ENCODE results near the gene DYNC1H1. TPM values are rescaled to one million over a fixed set of nuclear protein-coding genes. Genes with fewer than 3 reads are reported as not detected.

Gene DYNC1H1
- total RNA-seq, 1 donor from 2014 or later: 735 TPM

GRCh38 chr14:102027951-102028350, 63.6 kb downstream of the DYNC1H1 start:
- Mint-ChIP-seq H3K4me1 (ENCODE audit: low read depth) (peaks cover 24% of the 10 kb centered on the region), H3K27me3 (ENCODE audit: low read depth) (no peaks in the 10 kb centered on the region), H3K9me3 (ENCODE audit: low read depth) (no peaks in the 10 kb centered on the region), H3K4me3 (ENCODE audit: unreplicated experiment) (no peak overlapping the region), H3K27ac (ENCODE audit: unreplicated experiment) (peak overlapping the region; percentile 92), H3K36me3 (ENCODE audit: low read depth) (peaks cover 51% of the 10 kb centered on the region)
- DNase-seq (ENCODE audit: low spot score): no peak
- no peak for TF ChIP-seq CTCF (IDR thresholded peaks at IDR 0.05)

GRCh38 chr14:102028733-102029132, 64.4 kb downstream of the DYNC1H1 start:
- H3K9me3 Mint-ChIP-seq (ENCODE audit: low read depth): no peaks in the 10 kb centered on the region
- H3K4me1 Mint-ChIP-seq (ENCODE audit: low read depth): peaks cover 24% of the 10 kb centered on the region
- no peaks in the 10 kb centered on the region for H3K27me3 Mint-ChIP-seq (ENCODE audit: low read depth)
- H3K27ac Mint-ChIP-seq (ENCODE audit: unreplicated experiment): peak overlapping the region; percentile 92
- peak; percentile 15 for TF ChIP-seq CTCF (IDR thresholded peaks at IDR 0.05)
- DNase-seq (ENCODE audit: low spot score): no peak
- peaks cover 54% of the 10 kb centered on the region for H3K36me3 Mint-ChIP-seq (ENCODE audit: low read depth)
- H3K4me3 Mint-ChIP-seq (ENCODE audit: unreplicated experiment): no peak overlapping the region

- no peak for TF ChIP-seq CTCF (IDR thresholded peaks at IDR 0.05)
- Mint-ChIP-seq H3K4me3 (ENCODE audit: unreplicated experiment) (no peak overlapping the region), H3K4me1 (ENCODE audit: low read depth) (peaks cover 24% of the 10 kb centered on the region), H3K9me3 (ENCODE audit: low read depth) (no peaks in the 10 kb centered on the region), H3K36me3 (ENCODE audit: low read depth) (peaks cover 56% of the 10 kb centered on the region), H3K27me3 (ENCODE audit: low read depth) (no peaks in the 10 kb centered on the region), H3K27ac (ENCODE audit: unreplicated experiment) (peak overlapping the region; percentile 58)
- DNase-seq (ENCODE audit: low spot score): no peak
Observed at GRCh38 chr14:102029956-102030355, 65.6 kb downstream of the DYNC1H1 start.

- no peak for DNase-seq (ENCODE audit: low spot score)
- Mint-ChIP-seq H3K4me3 (ENCODE audit: unreplicated experiment) (no peak overlapping the region), H3K27me3 (ENCODE audit: low read depth) (no peaks in the 10 kb centered on the region), H3K36me3 (ENCODE audit: low read depth) (peaks cover 58% of the 10 kb centered on the region), H3K9me3 (ENCODE audit: low read depth) (no peaks in the 10 kb centered on the region), H3K27ac (ENCODE audit: unreplicated experiment) (no peak overlapping the region), H3K4me1 (ENCODE audit: low read depth) (peaks cover 18% of the 10 kb centered on the region)
- TF ChIP-seq CTCF (IDR thresholded peaks at IDR 0.05): no peak
Observed at GRCh38 chr14:102033241-102033640, 68.9 kb downstream of the DYNC1H1 start.

- DNase-seq (ENCODE audit: low spot score): no peak
- no peak for TF ChIP-seq CTCF (IDR thresholded peaks at IDR 0.05)
- Mint-ChIP-seq H3K27me3 (ENCODE audit: low read depth) (no peaks in the 10 kb centered on the region), H3K4me3 (ENCODE audit: unreplicated experiment) (no peak overlapping the region), H3K36me3 (ENCODE audit: low read depth) (peaks cover 59% of the 10 kb centered on the region), H3K4me1 (ENCODE audit: low read depth) (peaks cover 8% of the 10 kb centered on the region), H3K27ac (ENCODE audit: unreplicated experiment) (no peak overlapping the region), H3K9me3 (ENCODE audit: low read depth) (no peaks in the 10 kb centered on the region)
Observed at GRCh38 chr14:102034301-102034700, 69.9 kb downstream of the DYNC1H1 start.
